Spleen (tissue), 7 donors: ENCODE data around the gene DYNLRB2.

Experiments
- POLR2A ChIP-seq, 3 donors: fragments of 450-650 bp; IDR thresholded peaks; one replicate each; pipeline ENCODE4 v1.5.1; 2017; ENCODE audit warnings: antibody characterized with exemption in 3 of 3, mild to moderate bottlenecking in 1 of 3
- POLR2AphosphoS5 ChIP-seq, 3 donors: sonication (generic); formaldehyde crosslinking; IDR thresholded peaks; one replicate each; pipeline ENCODE4 v1.5.1; 2017; ENCODE audit warnings: antibody characterized with exemption in 3 of 3
- TF ChIP-seq, protein P1 (sequence below), 11 experiments: fragments of 200-600 bp in 7 of 11; fragments of 450-650 bp in 4 of 11; sonication (generic) in 4 of 11; IDR thresholded peaks in 8 of 11; conservative IDR thresholded peaks in 3 of 11; 1 replicate in 7 of 11; 2 replicates in 4 of 11; pipeline versions ENCODE4 v1.4.0 to v1.8.0; 2016 to 2021; ENCODE audit warnings: antibody characterized with exemption in 11 of 11, inconsistent platforms in 4 of 11, mild to moderate bottlenecking in 1 of 11
- donor health status: DM: no; HTN: no; CAD: no; lungs with moderate emphysema.
- donor health status: DM: no; HTN: no; CAD: no.
- donor health status: DM: no; HTN: no; CAD: no.

GRCh38 chr16:80509872-80510271 lies 30.9 kb upstream of the DYNLRB2 start:
- TF ChIP-seq POLR2A (IDR thresholded peaks at IDR 0.05) (no peak), POLR2AphosphoS5 (IDR thresholded peaks at IDR 0.05) (no peak)
- TF ChIP-seq, protein P1, sequence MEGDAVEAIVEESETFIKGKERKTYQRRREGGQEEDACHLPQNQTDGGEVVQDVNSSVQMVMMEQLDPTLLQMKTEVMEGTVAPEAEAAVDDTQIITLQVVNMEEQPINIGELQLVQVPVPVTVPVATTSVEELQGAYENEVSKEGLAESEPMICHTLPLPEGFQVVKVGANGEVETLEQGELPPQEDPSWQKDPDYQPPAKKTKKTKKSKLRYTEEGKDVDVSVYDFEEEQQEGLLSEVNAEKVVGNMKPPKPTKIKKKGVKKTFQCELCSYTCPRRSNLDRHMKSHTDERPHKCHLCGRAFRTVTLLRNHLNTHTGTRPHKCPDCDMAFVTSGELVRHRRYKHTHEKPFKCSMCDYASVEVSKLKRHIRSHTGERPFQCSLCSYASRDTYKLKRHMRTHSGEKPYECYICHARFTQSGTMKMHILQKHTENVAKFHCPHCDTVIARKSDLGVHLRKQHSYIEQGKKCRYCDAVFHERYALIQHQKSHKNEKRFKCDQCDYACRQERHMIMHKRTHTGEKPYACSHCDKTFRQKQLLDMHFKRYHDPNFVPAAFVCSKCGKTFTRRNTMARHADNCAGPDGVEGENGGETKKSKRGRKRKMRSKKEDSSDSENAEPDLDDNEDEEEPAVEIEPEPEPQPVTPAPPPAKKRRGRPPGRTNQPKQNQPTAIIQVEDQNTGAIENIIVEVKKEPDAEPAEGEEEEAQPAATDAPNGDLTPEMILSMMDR (IDR thresholded peaks at IDR 0.05 in 8 of 11, conservative IDR thresholded peaks at IDR 0.05 in 3 of 11): no peak
